Heart right ventricle (tissue), 16 donors: ENCODE data around the gene CSDE1. TPM values are rescaled to one million over a fixed set of nuclear protein-coding genes. Genes with fewer than 3 reads are reported as not detected.

Experiments used
- ATAC-seq, 8 donors: fragments of 200-7000 bp; cut with Tn5 transposase; one replicate each; pipeline ENCODE4 v1.9.1; 2020; ENCODE audit warnings: mild to moderate bottlenecking in 8 of 8, moderate library complexity in 8 of 8, moderate number of reproducible peaks in 1 of 8
- DNase-seq, 2 donors: peaks; one replicate each; pipeline ENCODE4 v3.0.0-alpha.2; 2020
- H3K27ac ChIP-seq, 10 donors: fragments of 200-600 bp; sonication (generic) in 2 of 10; one replicate each; pipeline versions ENCODE4 v1.5.0 to v1.8.0; 2020 to 2022; ENCODE audit warnings: mild to moderate bottlenecking in 3 of 10
- H3K27me3 ChIP-seq, 7 donors: fragments of 200-600 bp; one replicate each; pipeline ENCODE4 v1.8.0; 2021 to 2022; ENCODE audit warnings: mild to moderate bottlenecking in 2 of 7
- H3K36me3 ChIP-seq, 9 donors: fragments of 200-600 bp; sonication (generic) in 1 of 9; one replicate each; pipeline versions ENCODE4 v1.5.0 to v1.8.0; 2020 to 2022; ENCODE audit warnings: mild to moderate bottlenecking in 2 of 9
- H3K4me1 ChIP-seq, 9 donors: fragments of 200-600 bp; sonication (generic) in 1 of 9; one replicate each; pipeline versions ENCODE4 v1.5.0 to v1.8.0; 2020 to 2022; ENCODE audit warnings: mild to moderate bottlenecking in 4 of 9
- H3K4me3 ChIP-seq, 10 donors: fragments of 200-600 bp; sonication (generic) in 2 of 10; one replicate each; pipeline versions ENCODE4 v1.5.0 to v1.8.0; 2020 to 2022; ENCODE audit warnings: mild to moderate bottlenecking in 7 of 10, moderate library complexity in 2 of 10
- H3K9me3 ChIP-seq, 11 donors: fragments of 200-600 bp in 10 of 11; sonication (generic) in 2 of 11; one replicate each; pipeline versions ENCODE4 v1.5.0 to v1.8.0; 2013 to 2022; ENCODE audit warnings: mild to moderate bottlenecking in 2 of 11, control low read depth in 1 of 11, moderate library complexity in 1 of 11
- CTCF ChIP-seq, 9 donors: fragments of 200-600 bp; sonication (generic) in 2 of 9; IDR thresholded peaks; one replicate each; pipeline versions ENCODE4 v1.5.0 to v1.8.0; 2021 to 2022; ENCODE audit warnings: antibody characterized with exemption in 9 of 9, mild to moderate bottlenecking in 5 of 9, moderate library complexity in 1 of 9
- WGBS, 2 donors: extraction: QIAGEN DNeasy Blood & Tissue Kit; methylation state at CpG; one replicate each; pipeline ENCODE4 v1.1.7; 2013; ENCODE audit warnings: inconsistent platforms in 1 of 2; 5-methylcytosine and 5-hydroxymethylcytosine counted together
- intact Hi-C, 10 donors: fragments of 100-400 bp; cut with DNase I; formaldehyde crosslinking; loops; one replicate each; pipeline versions ENCODE4 v1.11.1 to v1.14.2; 2022
- polyA plus RNA-seq, 2 donors: library from polyadenylated mRNA; stranded (reverse); fragments of 200-250 nt; gene quantifications; one replicate each; pipeline ENCODE4 v1.2.3, GENCODE V29; 2013
- total RNA-seq, 10 donors: library from RNA; stranded (reverse); fragmentation: NEBNext Ultra II Directional in 3 of 10; extraction: Animal tissue kit (Norgen Biotek cat#: 25700) in 3 of 10; gene quantifications; one replicate each; pipeline versions ENCODE4 v1.2.1 to v1.2.4, GENCODE V29; 2021 to 2023
- donor health status: Arrhythmogenic right ventricular cardiomyopathy.
- donor health status: ischemic (EF 13 %, LVEDD 7.1; RV severe dilation, severe dysfunction).
- donor health status: healthy with polysubstance abuse.
- donor health status: DM: no; HTN: yes; CAD: no.
- donor health status: DM: no; HTN: no; CAD: no.
- donor health status: ischemic (EF 25% LVEDD 6.9; RV normal size, moderate dysfunction).
- donor health status: ischemic (EF 25% LVEDD 5.7; RV mildly dilated, moderate dysfunction).
- donor health status: healthy.
- donor health status: DM: yes; HTN: yes; CAD: no.
- donor health status: Ischemic cardiomyopathy.
- donor health status: ischemic (EF 35%, LVEDD 5.7; RV mildly dilated, moderate dysfunction).
- donor health status: nonischemic (EF 11% LVEDD 7.7; RV severe dilation, severe dysfunction).
- donor health status: DM: yes; HTN: yes; CAD: no.
- donor health status: PGD.
- donor health status: ischemic (EF 29% LVEDD 5.4; RV normal size, mild dysfunction).
- donor health status: nonischemic (EF 23%, LVEDD 6.1; RV moderate dilation, normal function).

CSDE1 gene
- total and polyA plus RNA-seq, 12 donors, result 137 to 1,012 (median 867) TPM

GRCh38 chr1:114735479-114735878 is 22.3 kb downstream of the CSDE1 start:
- ATAC-seq, result no peak
- no peaks in the 10 kb centered on the region for H3K27me3 ChIP-seq
- 86 to 94% methylated on average over 1 of the region's 1 CpG for WGBS, 2 donors
- intact Hi-C loops, result no loop called here
- no peak overlapping the region for H3K4me3 ChIP-seq
- no peak for TF ChIP-seq CTCF (IDR thresholded peaks at IDR 0.05)
- H3K36me3 ChIP-seq, result peaks cover 0 to 100% (median 73%) of the 10 kb centered on the region in 9 donors
- no peak for DNase-seq
- H3K4me1 ChIP-seq, result peaks cover 0 to 8% (median under 1%) of the 10 kb centered on the region in 9 donors
- no peaks in the 10 kb centered on the region for H3K9me3 ChIP-seq
- no peak overlapping the region for H3K27ac ChIP-seq

GRCh38 chr1:114729782-114730181 is 28.0 kb downstream of the CSDE1 start:
- 92 to 97% methylated on average over 1 of the region's 1 CpG for WGBS, 2 donors
- Histone ChIP-seq H3K4me3 (no peak overlapping the region), H3K36me3 (peaks cover under 1 to 100% (median 73%) of the 10 kb centered on the region in 9 donors), H3K4me1 (peaks cover 0 to 26% (median 8%) of the 10 kb centered on the region in 9 donors), H3K27ac (no peak overlapping the region), H3K9me3 (no peaks in the 10 kb centered on the region), H3K27me3 (no peaks in the 10 kb centered on the region)
- peak in 1 of 8 donors; percentile 29 for ATAC-seq
- intact Hi-C loops, result no loop called here
- no peak for DNase-seq
- no peak for TF ChIP-seq CTCF (IDR thresholded peaks at IDR 0.05)

GRCh38 chr1:114728553-114728952 is 29.2 kb downstream of the CSDE1 start:
- Histone ChIP-seq H3K27ac (peak overlapping the region in 1 of 10 donors; percentile 1), H3K27me3 (no peaks in the 10 kb centered on the region), H3K9me3 (no peaks in the 10 kb centered on the region), H3K36me3 (peaks cover 3 to 100% (median 73%) of the 10 kb centered on the region in 9 donors), H3K4me1 (peaks cover 0 to 38% (median 11%) of the 10 kb centered on the region in 9 donors), H3K4me3 (no peak overlapping the region)
- intact Hi-C loops, result no loop called here
- TF ChIP-seq CTCF (IDR thresholded peaks at IDR 0.05), result no peak
- ATAC-seq, result no peak
- DNase-seq, result no peak
- WGBS, 2 donors, result 80 to 82% methylated on average over 2 of the region's 2 CpGs

- Histone ChIP-seq H3K4me1 (peaks cover 0 to 39% (median 14%) of the 10 kb centered on the region in 9 donors), H3K27me3 (no peaks in the 10 kb centered on the region), H3K4me3 (no peak overlapping the region), H3K27ac (no peak overlapping the region), H3K9me3 (no peaks in the 10 kb centered on the region), H3K36me3 (peaks cover 4 to 100% (median 77%) of the 10 kb centered on the region in 9 donors)
- WGBS, 2 donors, result 75 to 84% methylated on average over 1 of the region's 1 CpG
- ATAC-seq (no peak), DNase-seq (no peak)
- intact Hi-C loops, result no loop called here
- no peak for TF ChIP-seq CTCF (IDR thresholded peaks at IDR 0.05)
Measured at GRCh38 chr1:114725230-114725629, 32.6 kb downstream of the CSDE1 start.
